Pons (tissue), 1 donor: ENCODE results near the gene GGA1.
A peak's percentile ranks its signal among the peaks of the same experiment; 100 is the strongest.
"Not testable (repeated sequence)": the region's sequence is repeated elsewhere in the genome, so short reads cannot be mapped to it uniquely, and the experiment has no call there.

Experiments
- DNase-seq: peaks from one replicate; pipeline ENCODE4 v3.0.0-alpha.2; 2016; ENCODE audit warnings: low spot score

GGA1 gene

DNA sequence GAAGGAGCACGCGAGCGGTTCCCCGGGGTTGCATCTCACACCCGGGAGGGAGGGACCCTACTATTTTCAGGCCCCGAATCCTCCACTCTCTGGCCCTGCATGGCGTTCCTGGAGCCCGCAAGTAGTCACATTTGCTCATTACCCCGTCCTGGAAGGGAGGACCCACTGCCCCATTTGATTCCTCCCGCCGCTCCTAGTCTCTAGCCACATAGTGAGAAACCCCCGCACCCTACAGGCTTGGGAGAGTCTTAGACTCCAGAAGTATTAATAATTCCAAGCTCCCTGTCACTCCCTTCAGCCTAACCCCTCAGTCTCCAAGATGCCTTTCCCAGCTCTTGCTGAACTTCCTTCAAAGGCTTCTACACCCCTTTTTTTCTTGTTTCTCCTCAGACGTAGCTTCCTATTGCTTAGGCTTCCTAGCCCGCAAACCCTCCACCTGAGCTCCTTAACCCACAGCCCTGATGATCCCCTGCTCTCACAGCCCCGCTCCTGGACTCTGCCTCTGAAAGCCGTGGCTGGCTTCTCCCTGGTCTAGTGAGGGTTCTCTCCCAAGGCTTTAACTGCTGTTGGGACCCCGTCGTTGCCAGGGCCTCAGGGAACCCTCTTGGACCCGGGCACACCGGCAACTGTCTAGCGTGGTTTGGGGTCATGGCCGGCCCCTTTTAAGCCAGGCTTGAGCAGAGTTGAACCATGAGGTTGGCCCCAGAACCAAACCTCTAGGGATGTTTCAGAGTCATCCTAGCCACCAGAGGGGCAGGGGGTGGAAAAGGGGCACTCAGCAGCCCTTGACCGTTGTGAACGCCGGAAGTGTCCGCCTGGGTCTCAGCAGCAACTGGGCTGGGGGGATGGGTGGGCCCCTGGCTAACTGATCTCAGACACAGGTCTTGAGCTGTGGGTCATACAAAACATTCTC, 862 bp downstream of the GGA1 start:
- DNase-seq, result no peak

DNA sequence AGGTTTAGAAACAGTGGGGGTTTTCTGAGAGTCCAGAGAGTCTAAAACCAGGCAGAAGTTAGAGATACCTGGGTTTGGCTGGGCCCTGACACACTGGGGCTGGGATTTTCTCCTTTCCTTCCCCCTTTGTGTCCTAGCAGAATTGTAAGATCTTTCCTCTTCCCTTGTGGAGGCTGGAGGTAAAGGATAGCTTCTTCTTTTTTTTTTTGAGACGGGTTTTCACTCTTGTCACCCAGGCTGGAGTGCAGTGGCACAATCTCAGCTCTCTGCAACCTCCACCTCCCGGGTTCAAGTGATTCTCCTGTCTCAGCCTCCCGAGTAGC, 1.5 kb downstream of the GGA1 start:
- not testable (repeated sequence) for DNase-seq

DNA sequence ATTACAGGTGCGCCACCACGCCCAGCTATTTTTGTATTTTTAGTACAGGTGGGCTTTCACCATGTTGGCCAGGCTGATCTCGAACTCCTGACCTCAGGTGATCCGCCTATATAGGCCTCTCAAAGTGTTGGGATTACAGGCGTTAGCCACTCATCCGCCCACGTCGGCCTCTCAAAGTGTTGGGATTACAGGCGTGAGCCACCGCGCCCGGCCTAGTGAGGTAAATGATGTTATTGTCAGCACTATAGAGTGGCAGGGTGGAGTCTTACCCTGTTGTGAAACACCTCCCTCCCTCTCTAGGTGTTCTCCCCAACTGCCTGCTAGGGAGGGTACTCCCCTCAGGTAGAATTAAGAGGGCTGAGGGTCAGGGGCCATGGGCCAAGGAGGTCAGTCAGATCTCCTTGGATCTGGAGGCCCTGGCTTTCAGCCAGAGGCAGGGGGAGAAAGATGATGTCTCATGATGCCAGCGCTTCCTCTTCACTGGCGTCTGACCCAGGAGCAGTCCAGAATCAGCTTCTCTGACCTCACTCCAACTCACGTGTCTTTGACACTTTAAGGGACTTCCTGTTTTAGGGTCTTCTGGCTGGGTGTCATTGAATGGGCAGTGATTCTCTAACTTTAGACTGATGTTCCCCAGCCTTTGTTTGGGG, 2.0 kb downstream of the GGA1 start:
- DNase-seq, result peak; percentile 83

DNA sequence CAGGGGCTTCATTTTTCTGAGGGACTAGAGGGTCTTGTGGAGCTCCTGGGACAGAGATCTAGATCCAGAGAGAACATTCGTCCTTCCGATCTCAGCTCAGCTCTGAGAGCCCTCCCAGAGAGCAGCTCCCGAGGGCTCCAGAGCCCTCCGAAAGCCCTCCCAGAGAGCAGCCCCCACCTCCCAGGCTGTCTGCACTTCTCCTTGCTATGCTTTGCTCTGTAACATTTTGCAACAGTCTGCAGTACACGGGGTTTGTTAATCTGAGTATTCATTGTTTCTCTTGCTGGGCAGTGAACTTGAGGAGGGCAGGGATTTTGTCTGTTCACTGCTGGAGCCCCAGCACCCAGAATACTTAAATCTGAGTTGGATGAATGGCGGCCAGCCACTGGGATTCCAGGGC, 2.6 kb downstream of the GGA1 start:
- no peak for DNase-seq

DNA sequence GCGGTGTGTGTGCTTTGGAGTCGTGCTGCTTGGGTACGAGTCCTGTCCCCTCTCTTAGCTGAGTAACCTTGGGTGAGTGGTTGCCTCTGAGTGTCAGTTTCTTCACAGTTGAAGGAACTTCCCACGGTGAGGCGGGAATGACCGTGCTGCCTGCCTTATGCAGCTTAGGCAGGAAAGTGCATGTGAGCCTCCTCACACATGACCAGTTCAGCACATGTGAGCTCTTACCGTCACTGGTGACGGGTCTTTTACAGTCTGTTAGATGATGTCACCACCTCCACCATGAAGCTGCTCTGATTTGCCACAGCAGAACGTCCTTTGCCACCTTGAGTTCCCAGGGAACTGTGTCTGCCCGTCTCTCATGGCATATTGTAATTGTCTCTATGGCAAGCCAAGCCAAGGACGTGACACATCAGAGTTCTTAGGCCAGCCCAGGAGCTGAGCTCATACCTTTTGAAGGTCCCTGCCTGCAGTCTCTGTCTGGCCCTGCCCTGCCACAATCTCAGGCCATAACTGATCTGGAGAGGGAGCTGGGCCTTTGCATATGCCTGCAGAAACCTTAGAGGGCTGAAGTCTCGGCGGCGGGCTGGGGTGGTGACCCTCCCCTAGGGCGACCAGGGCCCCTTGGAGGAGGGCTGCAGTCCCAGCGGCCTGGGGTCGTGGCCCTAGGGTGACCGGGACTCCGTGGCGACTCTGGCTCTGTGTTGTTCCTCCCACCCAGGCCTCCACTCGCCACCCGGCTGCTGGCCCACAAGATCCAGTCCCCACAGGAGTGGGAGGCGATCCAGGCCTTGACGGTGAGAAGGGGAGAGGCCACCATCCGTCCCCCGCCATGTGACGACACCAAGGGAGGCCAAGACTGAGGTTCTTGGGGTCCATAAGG, 7.8 kb downstream of the GGA1 start:
- no peak for DNase-seq

DNA sequence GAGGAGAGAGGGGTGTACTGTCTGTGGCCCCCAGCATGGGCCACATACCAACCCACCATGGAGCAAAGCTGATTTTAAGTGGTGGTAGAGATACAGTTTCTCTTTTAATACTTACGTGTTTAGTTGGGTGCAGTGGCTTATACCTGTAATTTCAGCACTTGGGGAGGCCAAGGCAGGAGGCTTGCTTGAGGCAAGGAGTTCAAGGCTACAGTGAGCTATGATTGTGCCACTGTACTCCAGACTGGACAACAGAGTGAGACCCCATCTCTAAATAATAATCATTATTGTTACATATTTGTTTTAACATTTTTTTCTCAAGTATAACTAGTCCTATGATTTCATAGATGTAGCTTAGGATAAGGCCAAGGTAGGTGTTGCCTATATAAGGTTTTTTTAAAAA, 8.8 kb downstream of the GGA1 start:
- DNase-seq, result no peak

DNA sequence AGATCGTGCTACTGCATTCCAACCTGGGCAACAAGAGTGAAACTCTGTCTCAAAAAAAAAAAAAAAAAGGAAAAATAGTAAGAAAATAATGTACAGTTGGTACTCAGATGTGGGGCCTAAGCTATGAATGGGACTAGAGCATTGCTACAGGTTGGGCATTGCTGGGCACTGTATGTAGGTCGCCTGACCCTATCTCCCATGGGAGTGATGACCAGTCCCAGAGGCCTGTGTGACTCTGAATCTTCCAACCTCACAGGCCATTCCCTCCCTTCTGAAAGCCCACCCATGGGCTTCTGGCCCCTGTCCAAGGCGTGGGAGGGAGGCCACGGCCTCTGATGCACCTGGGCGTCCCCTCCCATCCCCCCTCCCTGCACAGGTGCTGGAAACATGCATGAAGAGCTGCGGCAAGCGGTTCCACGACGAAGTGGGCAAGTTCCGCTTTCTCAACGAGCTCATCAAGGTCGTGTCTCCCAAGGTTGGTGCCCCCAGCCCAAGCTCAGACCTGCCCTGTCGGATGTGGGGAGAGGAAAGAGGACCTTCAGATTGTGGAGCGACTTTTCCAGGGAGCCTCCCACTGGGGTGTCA, 9.5 kb downstream of the GGA1 start:
- DNase-seq, result no peak

DNA sequence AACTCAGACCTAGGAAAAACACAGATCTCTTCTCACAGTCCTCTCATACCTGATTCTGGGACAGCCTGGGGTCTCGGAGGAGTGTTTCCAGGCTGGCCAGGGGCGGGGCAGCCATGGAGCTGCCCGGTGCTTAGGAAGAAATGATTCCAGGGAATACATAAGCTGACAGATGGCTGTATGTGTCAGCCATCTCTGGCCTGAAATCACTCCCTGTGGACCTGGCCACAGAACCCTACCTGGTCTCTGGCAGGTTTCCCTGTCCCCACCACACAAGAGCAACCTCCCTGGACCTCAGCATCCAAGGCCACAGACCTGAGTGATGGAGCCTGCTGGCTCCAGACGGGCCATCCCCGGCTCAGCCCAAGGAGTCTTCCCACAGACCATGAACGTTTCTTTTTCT, 10.0 kb downstream of the GGA1 start:
- no peak for DNase-seq

DNA sequence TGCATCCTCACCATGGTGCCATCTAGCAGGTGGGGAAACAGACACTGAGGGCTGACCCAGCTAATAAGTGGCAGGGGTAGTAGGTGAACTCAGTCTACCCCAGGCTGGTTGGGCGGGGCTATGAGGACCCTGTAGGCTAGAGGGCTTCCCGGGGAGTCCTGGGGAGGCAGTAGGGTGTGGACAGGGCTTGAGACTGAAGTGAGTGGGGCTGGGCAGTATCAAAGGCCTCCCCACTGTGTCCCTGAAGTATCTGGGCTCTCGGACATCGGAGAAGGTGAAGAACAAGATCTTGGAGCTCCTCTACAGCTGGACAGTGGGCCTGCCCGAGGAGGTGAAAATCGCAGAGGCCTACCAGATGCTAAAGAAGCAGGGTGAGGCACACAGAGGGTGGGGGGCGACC, 11.4 kb downstream of the GGA1 start:
- DNase-seq, result no peak

DNA sequence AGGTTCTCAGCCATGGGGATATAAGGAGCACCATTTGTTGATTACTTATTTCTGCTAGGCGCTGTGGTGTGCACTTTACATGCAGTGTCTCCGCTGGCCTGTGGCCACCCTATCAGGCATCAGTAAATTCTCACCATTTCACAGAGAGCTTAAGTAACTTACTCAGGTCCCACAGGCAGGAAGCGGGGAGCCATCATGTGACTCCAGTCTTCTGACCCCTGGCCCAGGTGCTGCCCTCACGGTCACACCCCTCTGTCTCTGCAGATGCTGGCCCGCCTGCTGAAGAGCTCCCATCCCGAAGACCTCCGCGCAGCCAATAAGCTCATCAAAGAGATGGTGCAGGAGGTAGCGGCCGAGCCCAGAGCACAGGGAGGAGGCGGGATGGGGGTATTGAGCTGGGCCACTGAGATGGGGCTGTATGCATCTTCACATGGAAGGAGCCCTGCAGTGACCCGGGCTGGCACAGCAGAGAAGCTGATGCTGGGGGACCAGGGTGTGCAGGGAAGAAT, 12.8 kb downstream of the GGA1 start:
- no peak for DNase-seq

DNA sequence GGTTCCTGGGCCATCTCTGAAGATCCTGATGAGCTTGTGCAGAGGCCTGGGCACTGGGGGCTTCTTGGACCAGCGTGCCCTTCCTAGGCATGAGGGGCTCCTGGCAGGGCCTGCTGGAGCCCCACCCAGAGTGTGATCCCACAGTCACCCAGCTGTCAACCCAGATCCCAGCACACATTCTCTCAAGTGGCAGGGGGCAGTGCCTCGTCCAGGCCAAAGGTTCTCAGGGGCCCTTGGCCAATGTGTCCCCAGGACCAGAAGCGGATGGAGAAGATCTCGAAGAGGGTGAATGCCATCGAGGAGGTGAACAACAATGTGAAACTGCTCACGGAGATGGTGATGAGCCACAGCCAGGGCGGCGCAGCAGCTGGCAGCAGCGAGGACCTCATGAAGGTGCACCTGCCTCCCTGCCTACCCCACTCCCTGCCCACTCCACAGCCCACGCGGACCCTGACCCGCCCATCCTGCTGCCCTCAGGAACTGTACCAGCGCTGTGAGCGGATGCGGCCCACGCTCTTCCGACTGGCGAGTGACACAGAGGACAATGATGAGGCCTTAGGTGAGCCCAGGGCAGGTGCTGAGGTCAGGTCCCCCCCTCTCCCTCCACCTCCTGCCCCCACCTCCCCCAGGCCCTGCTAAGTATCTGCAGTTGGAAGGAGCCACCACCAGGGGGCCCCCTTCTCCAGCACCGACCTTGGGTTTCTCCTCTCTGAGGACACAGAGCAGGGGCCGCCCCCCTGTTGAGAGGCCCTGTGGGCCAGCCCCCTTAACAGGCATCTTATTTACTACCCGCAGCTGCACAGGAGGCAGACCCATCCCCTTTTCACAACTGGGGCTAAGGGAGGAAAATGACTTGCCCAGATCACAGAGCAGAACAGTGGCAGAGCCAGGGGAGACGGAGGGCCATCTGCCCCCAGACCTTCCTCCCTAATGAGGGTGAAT, 14.7 kb downstream of the GGA1 start:
- no peak for DNase-seq

DNA sequence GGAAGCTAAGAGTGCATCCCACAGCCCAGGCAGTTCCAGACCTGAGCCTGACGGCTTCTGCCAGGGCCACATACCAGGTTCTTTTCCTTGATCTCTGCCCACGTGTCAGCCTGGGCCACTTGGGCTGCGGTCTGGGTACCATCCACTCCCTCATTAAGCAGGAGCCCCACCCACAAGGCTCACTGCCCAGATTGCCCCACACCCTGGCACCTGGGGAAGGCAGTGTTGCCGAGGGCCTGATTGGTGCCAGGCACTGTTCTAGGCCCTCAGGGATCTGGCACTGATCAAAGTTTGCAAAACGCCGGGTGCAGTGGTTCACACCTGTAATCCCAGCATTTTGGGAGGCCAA, 15.4 kb downstream of the GGA1 start:
- DNase-seq, result no peak

DNA sequence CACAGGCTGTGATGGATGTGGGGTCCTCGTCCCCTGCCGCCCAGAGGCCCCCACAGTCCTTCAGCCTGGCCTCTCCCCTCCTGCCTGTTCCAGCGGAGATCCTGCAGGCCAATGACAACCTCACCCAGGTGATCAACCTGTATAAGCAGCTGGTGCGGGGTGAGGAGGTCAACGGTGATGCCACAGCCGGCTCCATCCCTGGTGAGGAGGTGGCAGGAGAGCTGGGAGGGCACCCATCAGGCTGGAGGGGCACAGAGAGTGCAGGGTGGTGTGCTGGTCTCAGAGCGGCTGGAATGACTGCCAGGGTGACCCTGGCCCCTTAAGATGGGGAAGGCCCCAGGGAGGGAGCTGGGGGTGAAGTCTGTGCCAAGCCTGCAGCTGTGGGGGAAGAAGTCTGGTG, 16.2 kb downstream of the GGA1 start:
- DNase-seq, result no peak

DNA sequence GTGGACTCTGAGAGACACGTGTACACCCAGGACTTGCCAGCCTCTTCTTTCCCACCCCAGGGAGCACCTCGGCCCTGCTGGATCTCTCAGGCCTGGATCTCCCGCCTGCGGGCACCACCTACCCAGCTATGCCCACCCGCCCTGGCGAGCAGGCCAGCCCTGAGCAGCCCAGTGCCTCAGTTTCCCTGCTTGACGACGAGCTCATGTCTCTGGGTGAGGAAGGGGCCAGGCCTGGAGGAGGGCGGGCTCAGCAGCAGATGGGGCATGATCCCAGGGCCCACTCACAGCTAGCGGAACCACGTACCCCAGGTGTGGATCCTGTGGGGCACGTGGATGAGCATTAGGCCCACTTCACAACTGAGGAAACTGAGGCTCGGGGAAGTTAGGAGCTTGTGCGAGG, 17.1 kb downstream of the GGA1 start:
- DNase-seq, result no peak

DNA sequence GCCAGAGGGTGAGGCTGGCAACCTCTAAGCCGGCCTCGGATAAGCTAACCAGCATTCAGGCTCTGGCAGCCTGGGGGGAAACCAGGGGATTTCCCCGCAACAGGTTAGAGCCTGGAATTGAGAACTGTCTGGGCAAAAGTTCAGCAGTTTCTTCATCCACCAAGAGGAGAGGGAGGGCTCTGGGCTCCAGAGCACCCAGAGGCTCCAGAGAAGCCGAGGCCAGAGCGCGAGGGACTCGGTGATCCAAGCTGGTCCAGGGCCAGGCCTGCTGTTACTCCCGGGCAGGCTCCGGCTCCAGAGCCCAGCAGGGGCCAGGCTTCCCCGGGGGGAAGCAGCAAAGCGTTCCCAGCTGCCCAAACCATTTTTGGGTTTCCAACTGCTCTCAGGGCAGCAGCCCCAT, 17.5 kb downstream of the GGA1 start:
- no peak for DNase-seq

DNA sequence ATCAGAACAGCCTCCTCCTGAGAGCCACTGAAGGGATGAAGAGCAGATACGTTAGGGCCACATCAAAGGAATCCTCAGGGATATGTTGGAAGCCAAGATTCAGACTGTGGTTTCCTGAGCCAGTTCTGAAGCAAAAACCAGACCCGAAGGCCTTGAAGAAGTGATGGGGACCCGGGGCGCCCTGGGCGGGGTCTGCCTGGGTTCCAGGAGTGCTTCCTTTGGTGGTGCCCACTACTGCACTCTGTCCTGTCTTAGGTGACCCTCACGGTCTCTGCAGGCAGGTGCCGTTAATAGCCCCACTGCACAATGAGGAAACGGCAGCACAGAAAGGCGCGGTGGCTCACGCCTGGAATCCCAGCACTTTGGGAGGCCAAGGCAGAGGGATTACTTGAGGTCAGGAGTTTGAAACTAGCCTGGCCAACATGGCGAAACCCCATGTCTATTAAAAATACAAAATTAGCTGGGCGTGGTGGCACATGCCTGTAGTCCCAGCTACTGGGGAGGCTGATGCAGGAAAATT, 18.0 kb downstream of the GGA1 start:
- no peak for DNase-seq

DNA sequence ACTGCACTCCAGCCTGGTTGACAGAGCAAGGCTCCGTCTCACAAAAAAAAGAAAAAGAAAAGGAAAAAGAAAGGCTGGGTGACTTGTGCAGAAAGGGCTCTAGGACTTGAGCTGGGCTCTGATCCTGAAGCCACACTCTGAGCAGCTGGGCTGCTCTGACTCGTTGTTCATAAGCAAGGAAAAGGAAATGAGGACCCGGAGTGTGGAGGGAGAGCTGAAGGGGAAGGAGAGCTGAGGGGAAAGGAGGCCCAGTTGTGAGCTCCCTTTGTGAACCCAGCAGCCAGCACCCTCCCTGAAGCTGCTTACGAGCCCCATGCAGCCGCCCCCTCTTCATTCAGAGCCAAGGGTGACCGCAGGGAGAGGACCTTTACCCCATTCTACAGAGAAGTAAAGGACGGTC, 18.5 kb downstream of the GGA1 start:
- DNase-seq, result no peak

DNA sequence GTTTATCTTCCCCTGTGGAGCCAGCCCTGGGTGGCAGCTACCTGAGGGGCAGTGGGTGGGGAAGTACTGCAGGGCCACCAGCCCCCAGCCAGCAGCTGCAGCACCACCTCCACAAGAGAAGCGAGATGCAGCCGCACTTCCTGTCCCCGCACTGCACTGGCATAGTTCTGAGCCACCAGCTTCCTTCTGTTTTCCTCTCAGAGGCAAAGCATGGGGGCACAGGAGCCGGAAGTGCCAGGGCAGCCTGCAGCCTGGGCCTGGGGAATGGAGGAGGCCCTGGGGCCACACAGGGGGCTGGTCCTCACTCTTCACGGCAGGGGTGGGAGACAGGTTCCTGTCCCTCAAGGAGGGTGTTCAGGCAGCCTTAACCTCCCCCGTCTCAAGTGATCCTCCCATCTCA, 18.9 kb downstream of the GGA1 start:
- DNase-seq, result no peak

DNA sequence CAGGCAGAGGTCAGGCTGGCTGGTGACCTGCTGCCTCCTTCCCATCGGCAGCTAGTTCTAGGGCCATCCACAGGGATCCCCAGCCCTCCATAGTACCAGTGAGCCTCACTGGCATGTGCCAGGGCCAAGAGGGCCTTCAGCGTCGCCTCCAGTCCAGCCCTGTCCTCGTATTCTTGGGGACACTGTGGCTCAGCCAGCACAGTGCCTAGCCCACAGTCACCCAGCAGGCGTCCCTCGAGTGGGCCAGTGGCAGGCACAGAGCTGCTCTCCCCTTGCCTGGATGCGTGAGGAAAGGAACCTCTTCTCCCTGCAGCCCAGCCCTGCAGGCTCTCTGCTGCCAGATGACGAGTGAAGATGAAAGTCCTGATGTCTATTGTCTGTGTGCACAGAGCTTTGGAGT, 20.2 kb downstream of the GGA1 start:
- no peak for DNase-seq

DNA sequence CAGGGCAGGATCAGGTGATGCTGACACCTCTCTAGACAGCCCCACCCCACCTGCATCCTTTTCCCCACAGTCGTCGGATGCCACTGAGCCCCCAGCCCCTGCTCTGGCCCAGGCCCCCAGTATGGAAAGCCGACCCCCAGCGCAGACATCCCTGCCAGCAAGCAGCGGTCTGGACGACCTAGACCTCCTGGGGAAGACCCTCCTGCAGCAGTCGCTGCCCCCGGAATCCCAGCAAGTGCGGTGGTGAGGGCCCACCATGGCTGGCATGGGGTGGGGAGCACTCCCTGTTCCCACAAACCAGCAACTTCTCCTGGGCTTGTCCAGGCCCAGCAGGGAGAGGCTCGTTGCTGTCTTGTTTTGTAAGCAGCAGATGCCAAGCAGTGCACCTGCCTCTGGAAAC, 21.3 kb downstream of the GGA1 start:
- no peak for DNase-seq

DNA sequence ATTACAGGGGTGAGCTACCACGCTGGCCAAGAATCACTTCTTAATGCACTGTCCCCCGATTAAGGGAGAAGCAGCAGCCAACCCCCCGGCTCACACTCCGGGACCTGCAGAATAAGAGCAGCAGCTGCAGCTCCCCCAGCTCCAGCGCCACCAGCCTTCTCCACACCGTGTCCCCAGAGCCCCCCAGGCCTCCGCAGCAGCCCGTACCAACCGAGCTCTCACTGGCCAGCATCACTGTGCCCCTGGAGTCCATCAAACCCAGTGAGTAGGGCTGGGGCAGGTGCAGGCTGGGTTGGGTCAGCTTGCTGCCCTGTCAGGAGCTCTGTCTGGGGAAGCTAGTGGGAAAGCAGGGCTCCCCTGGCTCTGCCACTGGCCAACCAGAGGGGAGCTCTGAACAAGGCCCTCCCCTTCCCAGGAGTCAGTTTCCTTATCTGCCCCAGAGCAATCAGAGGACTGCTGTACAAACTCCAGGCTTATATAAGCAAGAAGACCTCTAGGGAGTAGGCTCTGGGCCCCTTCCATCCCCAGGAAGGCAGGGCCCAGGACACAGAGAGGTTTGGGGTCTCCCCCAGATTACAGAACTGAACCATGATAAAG, 22.3 kb downstream of the GGA1 start:
- DNase-seq, result no peak
